HS-27A (cell line): ENCODE results near the gene BBS1.

ENCODE experiments used
- DNase-seq: peaks from one replicate; pipeline ENCODE4 v3.0.0-alpha.2; 2012; ENCODE audit warnings: low read depth, missing footprints

Gene BBS1

GRCh38 chr11:66477263-66478201 is 32.9 kb upstream of the BBS1 start:
- DNase-seq: no peak

- no peak for DNase-seq
Observed at GRCh38 chr11:66478729-66479393, 31.6 kb upstream of the BBS1 start.

GRCh38 chr11:66479394-66480116 is 30.9 kb upstream of the BBS1 start:
- DNase-seq: peak; percentile 76

- peak; percentile 92 for DNase-seq
Observed at GRCh38 chr11:66480117-66480938, 30.1 kb upstream of the BBS1 start, which contains the start of gene DPP3. Gene DPP3, plus strand, starts transcription at chr11:66480434. Its CDS starts 1,767 bp downstream, at chr11:66482201.

- DNase-seq: no peak
Observed at GRCh38 chr11:66484806-66485380, 25.5 kb upstream of the BBS1 start.

GRCh38 chr11:66488957-66489356 is 21.5 kb upstream of the BBS1 start:
- DNase-seq: no peak

- no peak for DNase-seq
Observed at GRCh38 chr11:66489636-66490035, 20.8 kb upstream of the BBS1 start.

- DNase-seq: no peak
Observed at GRCh38 chr11:66491315-66491935, 19.0 kb upstream of the BBS1 start.

- no peak for DNase-seq
Observed at GRCh38 chr11:66492161-66492865, 18.1 kb upstream of the BBS1 start.

GRCh38 chr11:66493130-66493529 is 17.3 kb upstream of the BBS1 start:
- DNase-seq: no peak

- DNase-seq: no peak
Observed at GRCh38 chr11:66494458-66494857, 16.0 kb upstream of the BBS1 start.

GRCh38 chr11:66494935-66495334 is 15.5 kb upstream of the BBS1 start:
- DNase-seq: no peak

- no peak for DNase-seq
Observed at GRCh38 chr11:66495401-66495854, 15.0 kb upstream of the BBS1 start.

GRCh38 chr11:66497206-66497605 is 13.2 kb upstream of the BBS1 start:
- no peak for DNase-seq

- DNase-seq: no peak
Observed at GRCh38 chr11:66498506-66498905, 11.9 kb upstream of the BBS1 start.

- no peak for DNase-seq
Observed at GRCh38 chr11:66505276-66505816, 5.1 kb upstream of the BBS1 start.

GRCh38 chr11:66509131-66509561 is 1.3 kb upstream of the BBS1 start:
- no peak for DNase-seq

- DNase-seq: no peak
Observed at GRCh38 chr11:66510990-66511339, 530 bp downstream of the BBS1 start.

- DNase-seq: no peak
Observed at GRCh38 chr11:66523611-66524010, 13.2 kb downstream of the BBS1 start.
